Measurements from ENCODE around the gene MED13L.
A peak's percentile ranks its signal among the peaks of the same experiment; 100 is the strongest.

MED13L gene

GRCh38 chr12:116320791-116321217 is 43.3 kb upstream of the MED13L start:
- H3K27ac Mint-ChIP-seq, result no peak overlapping the region
- TF ChIP-seq CTCF (IDR thresholded peaks at IDR 0.05), result no peak
- no peak overlapping the region for H3K4me3 Mint-ChIP-seq
- no peaks in the 10 kb centered on the region for H3K36me3 Mint-ChIP-seq (ENCODE audit: low read depth)
- peaks cover 6% of the 10 kb centered on the region for H3K9me3 Mint-ChIP-seq
- H3K4me1 Mint-ChIP-seq, result peaks cover 24% of the 10 kb centered on the region
- DNase-seq, result no peak
- H3K27me3 Mint-ChIP-seq (ENCODE audit: low read depth, poor library complexity), result peaks cover 6% of the 10 kb centered on the region

- TF ChIP-seq CTCF (IDR thresholded peaks at IDR 0.05), result no peak
- H3K4me3 Mint-ChIP-seq, result no peak overlapping the region
- H3K9me3 Mint-ChIP-seq, result peaks cover 6% of the 10 kb centered on the region
- DNase-seq, result no peak
- peaks cover 6% of the 10 kb centered on the region for H3K27me3 Mint-ChIP-seq (ENCODE audit: low read depth, poor library complexity)
- no peaks in the 10 kb centered on the region for H3K36me3 Mint-ChIP-seq (ENCODE audit: low read depth)
- H3K27ac Mint-ChIP-seq, result no peak overlapping the region
- peaks cover 24% of the 10 kb centered on the region for H3K4me1 Mint-ChIP-seq
Observed at GRCh38 chr12:116319898-116320621, 42.6 kb upstream of the MED13L start.

- H3K9me3 Mint-ChIP-seq, result peaks cover 6% of the 10 kb centered on the region
- H3K27me3 Mint-ChIP-seq (ENCODE audit: low read depth, poor library complexity), result peaks cover 6% of the 10 kb centered on the region
- peak overlapping the region; percentile 80 for H3K27ac Mint-ChIP-seq
- H3K4me3 Mint-ChIP-seq, result no peak overlapping the region
- TF ChIP-seq CTCF (IDR thresholded peaks at IDR 0.05), result no peak
- peaks cover 27% of the 10 kb centered on the region for H3K4me1 Mint-ChIP-seq
- no peaks in the 10 kb centered on the region for H3K36me3 Mint-ChIP-seq (ENCODE audit: low read depth)
- no peak for DNase-seq
Observed at GRCh38 chr12:116319233-116319897, 41.9 kb upstream of the MED13L start.

- H3K27me3 Mint-ChIP-seq (ENCODE audit: low read depth, poor library complexity), result peaks cover 6% of the 10 kb centered on the region
- peaks cover 6% of the 10 kb centered on the region for H3K9me3 Mint-ChIP-seq
- no peak for DNase-seq
- no peak for TF ChIP-seq CTCF (IDR thresholded peaks at IDR 0.05)
- H3K27ac Mint-ChIP-seq, result peak overlapping the region; percentile 80
- H3K4me1 Mint-ChIP-seq, result peaks cover 33% of the 10 kb centered on the region
- H3K36me3 Mint-ChIP-seq (ENCODE audit: low read depth), result no peaks in the 10 kb centered on the region
- H3K4me3 Mint-ChIP-seq, result no peak overlapping the region
Observed at GRCh38 chr12:116318576-116319232, 41.2 kb upstream of the MED13L start.

GRCh38 chr12:116317986-116318575 is 40.6 kb upstream of the MED13L start:
- Mint-ChIP-seq H3K27me3 (ENCODE audit: low read depth, poor library complexity) (peaks cover 6% of the 10 kb centered on the region), H3K4me3 (no peak overlapping the region), H3K27ac (peak overlapping the region; percentile 30), H3K4me1 (peaks cover 39% of the 10 kb centered on the region), H3K36me3 (ENCODE audit: low read depth) (no peaks in the 10 kb centered on the region), H3K9me3 (peaks cover 6% of the 10 kb centered on the region)
- no peak for DNase-seq
- TF ChIP-seq CTCF (IDR thresholded peaks at IDR 0.05), result no peak

Measured in nephron progenitor cell (in vitro differentiated cells).